GM18951 (cell line): ENCODE data around the gene XPR1.
"Not testable (repeated sequence)": the region's sequence is repeated elsewhere in the genome, so short reads cannot be mapped to it uniquely, and the experiment has no call there.

ENCODE experiments used
- POLR2A ChIP-seq: IDR thresholded peaks from 4 replicates; pipeline ENCODE4 v1.6.1; 2011; ENCODE audit warnings: mild to moderate bottlenecking; ENCODE audit not compliant: insufficient read length, insufficient read depth; ENCODE audit errors: extremely low read depth
- in situ Hi-C: fragments of 300-500 bp; cut with MboI; formaldehyde crosslinking; loops from one replicate; pipeline ENCODE4 v1.12.0; 2022; ENCODE audit warnings: low sequenced_read_pairs, mixed read lengths, inconsistent platforms; ENCODE audit not compliant: unreplicated experiment

The XPR1 gene

DNA sequence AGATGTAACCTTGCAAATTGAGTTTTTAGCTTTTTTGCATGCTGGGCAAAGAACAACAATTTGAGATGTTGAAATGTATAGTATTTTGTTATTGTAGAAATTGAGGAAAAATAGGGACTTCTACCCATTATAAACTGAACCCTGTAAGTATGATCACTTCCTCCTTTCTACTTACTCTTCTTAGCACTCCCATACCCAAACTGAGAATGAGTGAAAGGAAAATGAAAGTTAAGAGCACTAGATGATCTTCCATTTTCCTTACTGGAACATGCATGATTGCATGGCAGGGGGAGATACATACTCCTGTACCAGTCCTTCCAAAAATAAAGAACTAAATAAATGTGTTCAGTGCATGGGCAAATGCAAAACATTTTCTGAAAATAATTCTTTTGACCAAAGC lies 173.5 kb downstream of the XPR1 start:
- no peak for TF ChIP-seq POLR2A
- in situ Hi-C loops = no loop called here

DNA sequence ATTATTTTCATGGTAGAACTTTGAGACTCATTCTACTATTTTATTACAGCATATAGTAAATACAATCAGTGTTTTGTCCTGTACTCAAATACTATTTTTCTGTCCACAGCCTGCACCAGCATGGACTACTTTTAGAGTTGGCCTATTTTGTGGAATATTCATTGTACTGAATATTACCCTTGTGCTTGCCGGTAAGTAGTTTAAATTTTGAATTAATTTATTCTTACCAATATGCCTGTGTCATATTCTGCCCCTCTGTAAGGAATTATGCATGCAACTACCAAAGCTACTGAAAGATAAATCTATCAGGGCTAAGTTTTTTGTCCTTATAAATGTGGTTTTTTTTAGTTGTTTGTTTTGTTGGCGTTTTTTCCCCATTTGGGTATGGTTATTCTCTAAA lies 179.5 kb downstream of the XPR1 start:
- no peak for TF ChIP-seq POLR2A

DNA sequence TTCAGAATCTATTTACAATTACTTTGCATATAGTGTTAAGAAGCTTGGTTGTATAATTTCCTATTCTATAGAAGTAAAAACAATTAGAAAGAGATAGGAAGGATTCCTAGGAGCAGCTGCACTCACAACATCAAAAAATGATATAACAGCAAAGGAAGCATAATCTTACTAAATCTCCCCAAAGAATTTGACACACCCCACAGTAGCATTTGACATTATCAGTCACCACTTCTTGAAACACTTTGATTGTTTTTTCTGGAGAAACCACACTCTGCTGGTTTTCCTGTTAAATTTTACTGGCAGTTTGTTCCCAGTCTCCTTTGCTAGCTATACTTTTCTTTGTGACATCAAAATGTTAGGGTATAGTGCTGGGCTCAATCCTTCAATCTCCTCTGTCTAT lies 180.1 kb downstream of the XPR1 start:
- in situ Hi-C loops = no loop called here
- no peak for TF ChIP-seq POLR2A

More for the DNA sequence above, 179.5 kb downstream of the XPR1 start:
- in situ Hi-C loops = no loop called here

DNA sequence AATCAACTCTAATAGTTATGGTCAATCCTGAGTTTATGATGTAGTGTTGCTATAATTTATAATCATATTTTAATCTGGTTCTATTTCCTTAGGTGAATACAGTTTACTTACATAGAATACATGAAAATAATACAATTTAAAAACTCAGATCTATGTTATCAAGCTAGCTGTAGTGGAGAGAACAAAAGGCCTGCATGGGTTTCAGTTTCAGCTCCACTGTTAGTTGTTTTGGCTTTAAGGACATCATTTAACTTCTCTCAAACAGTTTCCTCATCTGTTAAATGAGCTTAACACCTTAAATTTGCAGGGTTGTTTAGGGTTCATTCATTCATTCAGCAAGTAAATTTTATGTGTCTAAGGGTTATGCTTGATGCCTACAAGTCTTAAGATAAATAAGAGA lies 182.4 kb downstream of the XPR1 start:
- TF ChIP-seq POLR2A = no peak
- in situ Hi-C loops = no loop called here

DNA sequence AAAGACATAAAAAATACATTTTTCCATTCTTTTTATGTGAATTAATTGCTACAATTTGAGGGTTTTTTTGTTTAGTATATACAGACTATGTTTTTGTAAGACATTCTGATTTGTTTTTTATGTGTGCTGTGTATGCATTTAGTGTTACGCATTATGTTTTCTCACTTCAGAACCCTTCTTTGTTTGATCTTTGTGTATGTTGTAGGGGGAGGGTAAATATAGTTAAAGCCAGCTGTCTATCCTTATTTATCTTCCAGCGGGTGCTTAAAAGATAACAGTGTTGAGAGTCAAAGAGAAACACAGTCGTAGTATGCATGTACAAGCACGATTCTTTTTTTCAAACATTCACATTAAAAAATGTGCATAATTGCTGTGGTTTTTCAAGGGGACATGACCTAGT lies 183.4 kb downstream of the XPR1 start:
- no peak for TF ChIP-seq POLR2A

DNA sequence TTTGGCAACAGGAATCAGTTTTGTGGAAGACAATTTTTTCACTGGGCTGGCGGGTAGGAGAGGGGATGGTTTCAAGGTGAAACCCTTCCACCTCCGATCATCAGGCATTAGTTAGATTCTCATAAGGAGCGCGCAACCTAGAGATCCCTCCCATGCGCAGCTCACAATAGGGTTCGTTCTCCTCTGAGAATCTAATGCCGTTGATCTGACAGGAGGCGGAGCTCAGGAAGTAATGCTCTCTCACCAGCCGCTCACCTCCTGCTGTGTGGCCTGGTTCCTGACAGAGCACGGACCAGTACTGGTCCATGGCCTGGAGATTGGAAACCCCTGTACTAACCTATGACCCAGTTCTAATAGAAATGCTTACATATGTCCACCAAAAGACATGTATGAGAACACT lies 184.3 kb downstream of the XPR1 start:
- in situ Hi-C loops = no loop called here
- no peak for TF ChIP-seq POLR2A

More for the DNA sequence above, 183.4 kb downstream of the XPR1 start:
- in situ Hi-C loops = no loop called here

DNA sequence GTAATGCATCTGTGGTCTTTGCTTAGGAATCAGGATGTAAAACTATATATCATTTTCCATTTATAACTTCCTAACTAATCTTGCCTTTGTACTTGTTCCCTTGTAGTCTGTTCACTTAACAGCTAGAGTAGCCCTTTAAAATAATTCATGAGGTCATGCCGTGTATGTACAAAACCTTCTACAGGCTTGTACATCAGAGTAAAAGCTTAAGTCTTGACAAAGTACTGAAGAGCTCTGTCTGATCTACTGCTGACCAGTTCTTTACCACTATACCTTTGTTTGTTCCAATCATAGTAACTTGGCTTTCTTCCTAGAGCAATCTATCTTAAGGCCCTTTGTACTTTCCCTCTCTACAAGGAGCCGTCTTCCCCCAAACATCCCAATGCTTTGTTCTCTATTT lies 190.1 kb downstream of the XPR1 start:
- no peak for TF ChIP-seq POLR2A
- in situ Hi-C loops = no loop called here

DNA sequence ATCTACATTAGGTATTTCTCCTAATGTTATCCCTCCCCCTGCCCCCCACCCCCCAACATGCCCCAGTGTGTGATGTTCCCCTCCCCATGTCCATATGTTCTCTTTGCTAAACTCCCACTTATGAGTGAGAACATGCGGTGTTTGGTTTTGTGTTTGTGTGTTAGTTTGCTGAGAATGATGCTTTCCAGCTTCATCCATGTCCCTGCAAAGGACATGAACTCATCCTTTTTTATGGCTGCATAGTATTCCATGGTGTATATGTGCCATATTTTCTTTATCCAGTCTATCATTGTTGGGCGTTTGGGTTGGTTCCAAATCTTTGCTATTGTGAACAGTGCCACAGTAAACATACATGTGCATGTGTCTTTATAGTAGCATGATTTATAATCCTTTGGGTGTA lies 199.7 kb downstream of the XPR1 start:
- in situ Hi-C loops = not testable (repeated sequence)

DNA sequence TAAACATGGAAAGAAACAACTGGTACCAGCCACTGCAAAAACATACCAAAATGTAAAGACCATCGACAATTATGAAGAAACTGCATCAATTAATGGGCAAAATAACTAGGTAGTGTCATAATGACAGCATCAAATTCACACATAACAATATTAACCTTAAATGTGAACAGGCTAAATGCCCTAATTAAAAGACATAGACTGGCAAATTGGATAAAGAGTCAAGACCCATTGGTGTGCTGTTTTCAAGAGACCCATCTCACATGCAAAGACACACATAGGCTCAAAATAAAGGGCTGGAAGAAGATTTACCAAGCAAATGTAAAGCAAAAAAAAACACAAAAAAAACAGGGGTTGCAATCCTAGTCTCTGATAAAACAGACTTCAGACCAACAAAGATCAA lies 201.4 kb downstream of the XPR1 start:
- in situ Hi-C loops = not testable (repeated sequence)

DNA sequence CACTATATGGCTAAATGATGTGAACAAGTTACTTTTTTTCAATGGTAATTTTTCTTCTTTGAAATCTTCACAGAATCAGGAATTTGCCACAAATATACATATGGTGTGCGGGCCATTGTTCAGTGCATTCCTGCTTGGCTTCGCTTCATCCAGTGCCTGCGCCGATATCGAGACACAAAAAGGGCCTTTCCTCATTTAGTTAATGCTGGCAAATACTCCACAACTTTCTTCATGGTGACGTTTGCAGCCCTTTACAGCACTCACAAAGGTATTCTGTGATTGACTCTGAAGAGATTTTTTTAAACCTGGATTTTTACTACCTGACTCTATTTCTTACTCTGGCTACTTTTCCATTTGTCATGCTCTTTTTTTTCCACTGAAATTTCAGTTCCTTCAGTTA lies 204.6 kb downstream of the XPR1 start:
- in situ Hi-C loops = no loop called here
- TF ChIP-seq POLR2A = no peak

DNA sequence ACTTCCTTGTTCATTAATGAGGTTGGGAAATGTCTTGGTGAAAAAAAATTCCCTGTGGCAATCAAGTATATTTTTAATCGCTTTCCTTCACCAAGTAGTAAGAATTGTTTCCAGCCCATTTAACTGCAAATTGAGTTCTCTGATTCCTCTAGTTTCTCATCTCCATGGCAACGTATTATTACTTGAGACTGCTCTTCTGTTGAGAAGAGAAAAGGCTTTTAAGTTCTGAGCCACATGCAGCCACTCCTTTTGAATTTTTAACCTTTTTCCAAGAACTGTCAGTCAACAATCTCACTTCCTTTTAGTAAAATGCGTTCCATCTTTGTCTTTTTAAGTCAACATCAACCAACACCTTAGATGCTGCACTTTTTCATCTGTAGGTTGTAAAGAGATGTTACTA lies 205.2 kb downstream of the XPR1 start:
- in situ Hi-C loops = no loop called here
- TF ChIP-seq POLR2A = no peak

DNA sequence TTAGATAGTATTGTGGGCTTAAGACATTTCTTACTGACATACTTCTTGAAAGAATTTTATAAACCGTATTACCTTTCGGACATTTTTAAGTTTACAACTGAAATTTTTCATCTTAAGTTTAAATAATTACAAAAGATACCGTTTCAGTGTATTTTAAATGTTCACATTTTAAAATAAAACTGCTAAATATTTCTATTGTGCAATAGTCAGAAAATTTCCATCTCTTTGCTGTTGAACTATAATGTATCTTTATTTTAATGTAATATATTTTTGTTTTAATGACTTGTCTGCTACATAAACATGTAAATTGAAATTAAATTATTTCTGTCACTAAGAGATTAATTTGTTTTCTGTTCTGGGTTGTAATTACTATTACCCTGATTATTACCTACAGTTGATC lies 206.7 kb downstream of the XPR1 start:
- in situ Hi-C loops = no loop called here
- no peak for TF ChIP-seq POLR2A

DNA sequence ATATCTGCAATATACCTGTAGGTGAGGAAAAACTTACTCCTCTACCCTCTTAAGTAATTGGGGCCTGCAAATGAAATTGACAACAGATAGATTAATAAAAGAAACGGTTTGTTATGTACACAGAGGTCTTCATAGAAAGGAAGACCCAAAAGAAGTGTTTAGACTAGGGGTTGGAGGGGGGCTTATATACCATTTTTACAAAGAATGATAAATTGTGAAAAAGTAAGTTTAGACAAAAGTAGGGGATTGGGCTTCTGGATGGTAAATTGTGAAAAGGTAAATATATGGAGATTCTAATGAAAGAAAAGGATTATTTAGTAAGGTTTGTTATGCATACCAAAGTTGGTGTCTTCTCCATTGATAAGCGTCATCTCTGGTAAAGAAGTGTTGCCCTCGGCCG lies 207.7 kb downstream of the XPR1 start:
- no peak for TF ChIP-seq POLR2A
- in situ Hi-C loops = no loop called here

DNA sequence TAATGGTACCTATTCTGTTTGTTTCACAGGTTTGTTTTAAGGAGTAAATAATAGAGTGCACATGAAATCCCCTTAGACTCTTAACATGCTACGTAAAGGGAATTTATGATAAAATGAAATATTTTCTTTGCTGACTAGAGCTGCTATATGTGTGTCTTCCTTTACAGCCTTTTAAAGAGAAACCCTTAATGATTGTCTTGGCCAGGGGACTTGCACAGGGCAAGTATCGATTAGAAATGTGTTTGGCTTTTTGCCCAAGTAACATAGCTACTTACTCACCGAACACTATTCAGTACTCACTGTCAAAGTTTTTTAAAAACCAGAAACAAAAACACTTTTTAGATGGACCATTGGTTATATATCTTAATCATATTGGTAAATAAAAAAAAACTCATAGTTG lies 209.6 kb downstream of the XPR1 start:
- in situ Hi-C loops = no loop called here
- TF ChIP-seq POLR2A = no peak

DNA sequence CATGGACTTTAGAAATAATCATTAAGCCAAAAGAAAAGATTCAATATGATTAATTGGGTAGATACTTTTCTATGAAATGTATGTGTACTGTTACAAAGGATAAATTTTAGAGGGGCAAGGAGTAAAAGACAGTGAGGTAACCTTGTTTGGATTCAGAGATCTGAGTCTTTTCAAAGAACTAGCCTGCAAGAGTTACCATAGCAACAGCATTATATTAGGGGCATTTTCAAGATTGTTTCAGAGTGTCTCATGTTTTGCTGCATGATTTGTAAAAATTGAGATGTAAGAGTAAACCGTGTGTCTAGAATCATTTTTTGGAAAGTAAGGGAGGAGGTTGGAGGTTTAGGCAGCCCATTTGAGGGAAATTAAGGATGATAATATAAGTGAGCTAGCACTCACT lies 210.2 kb downstream of the XPR1 start:
- TF ChIP-seq POLR2A = no peak
- in situ Hi-C loops = no loop called here
